Lower leg skin (tissue), 4 donors: ENCODE measurements around the gene EDEM2. TPM values are rescaled to one million over a fixed set of nuclear protein-coding genes. Genes with fewer than 3 reads are reported as not detected.
"Not testable (repeated sequence)": the region's sequence is repeated elsewhere in the genome, so short reads cannot be mapped to it uniquely, and the experiment has no call there.

Source experiments
- DNase-seq, 2 donors: peaks; one replicate each; pipeline ENCODE4 v3.0.0-alpha.2; 2019; ENCODE audit warnings: low spot score in 2 of 2
- H3K4me3 ChIP-seq: fragments of 200-600 bp; sonication (generic); 2 replicates; pipeline ENCODE4 v1.5.1; 2017; ENCODE audit warnings: mild to moderate bottlenecking, low read depth; ENCODE audit not compliant: poor library complexity, severe bottlenecking
- CTCF ChIP-seq, 3 donors: fragments of 450-650 bp; IDR thresholded peaks; one replicate each; pipeline ENCODE4 v1.5.1; 2016; ENCODE audit warnings: antibody characterized with exemption in 3 of 3, mild to moderate bottlenecking in 3 of 3, moderate library complexity in 2 of 3
- POLR2A ChIP-seq, 2 donors: fragments of 450-650 bp; IDR thresholded peaks; one replicate each; pipeline ENCODE4 v1.6.1; 2016 to 2017; ENCODE audit warnings: antibody characterized with exemption in 2 of 2, mild to moderate bottlenecking in 1 of 2, moderate library complexity in 1 of 2
- WGBS, 2 donors: methylation state at CpG; one replicate each; pipeline ENCODE4 v1.1.5; 2018; 5-methylcytosine and 5-hydroxymethylcytosine counted together
- intact Hi-C: fragments of 100-400 bp; cut with DNase I; formaldehyde crosslinking; loops from one replicate; pipeline ENCODE4 v1.15.0; 2023; ENCODE audit warnings: low total_unique reads
- total RNA-seq, 4 donors: library from RNA; depleted of rRNA; stranded (reverse); fragments of >200 nt; gene quantifications; one replicate each; pipeline ENCODE4 v1.1.0, GENCODE V29; 2016

The EDEM2 gene
- total RNA-seq, 4 donors from 2014 or later, result 8.8 to 18.7 (median 16.6) TPM

GRCh38 chr20:35165221-35166185 lies 18.4 kb upstream of the EDEM2 start:
- no peak for DNase-seq
- no peak overlapping the region for H3K4me3 ChIP-seq
- 86 to 87% methylated on average over 4 of the region's 4 CpGs for WGBS, 2 donors
- intact Hi-C loops, result no loop called here
- TF ChIP-seq CTCF (IDR thresholded peaks at IDR 0.05) (no peak), POLR2A (IDR thresholded peaks at IDR 0.05) (no peak)

GRCh38 chr20:35164531-35164930 lies 17.4 kb upstream of the EDEM2 start:
- H3K4me3 ChIP-seq, DNase-seq, intact Hi-C loops: not testable (repeated sequence)

GRCh38 chr20:35160341-35160740 lies 13.2 kb upstream of the EDEM2 start:
- DNase-seq, H3K4me3 ChIP-seq, intact Hi-C loops: not testable (repeated sequence)
- 91 to 92% methylated on average over 5 of the region's 5 CpGs for WGBS, 2 donors

- TF ChIP-seq CTCF (IDR thresholded peaks at IDR 0.05) (no peak), POLR2A (IDR thresholded peaks at IDR 0.05) (no peak)
- no peak overlapping the region for H3K4me3 ChIP-seq
- WGBS, 2 donors, result 89 to 91% methylated on average over 6 of the region's 6 CpGs
- intact Hi-C loops, result no loop called here
- no peak for DNase-seq
Measured at GRCh38 chr20:35156978-35157377, 9.8 kb upstream of the EDEM2 start.

- intact Hi-C loops, result no loop called here
- WGBS, 2 donors, result 81 to 84% methylated on average over 2 of the region's 2 CpGs
- no peak for DNase-seq
- H3K4me3 ChIP-seq, result no peak overlapping the region
- TF ChIP-seq POLR2A (IDR thresholded peaks at IDR 0.05), result no peak
- no peak for TF ChIP-seq CTCF (IDR thresholded peaks at IDR 0.05)
Measured at GRCh38 chr20:35155936-35156335, 8.8 kb upstream of the EDEM2 start.

- intact Hi-C loops, result no loop called here
- TF ChIP-seq POLR2A (IDR thresholded peaks at IDR 0.05) (no peak), CTCF (IDR thresholded peaks at IDR 0.05) (no peak)
- peak in 1 of 2 donors; percentile 40 for DNase-seq
- H3K4me3 ChIP-seq, result no peak overlapping the region
- WGBS, 2 donors, result 51 to 54% methylated on average over 4 of the region's 4 CpGs
Measured at GRCh38 chr20:35151736-35152135, 4.6 kb upstream of the EDEM2 start.
